ENCODE results near the gene UBE2E2. TPM values are rescaled to one million over a fixed set of nuclear protein-coding genes. Genes with fewer than 3 reads are reported as not detected.
"Not testable (repeated sequence)": the region's sequence is repeated elsewhere in the genome, so short reads cannot be mapped to it uniquely, and the experiment has no call there.

UBE2E2 gene
- total RNA-seq, 1 experiment from 2014 or later = 17.5 TPM

DNA sequence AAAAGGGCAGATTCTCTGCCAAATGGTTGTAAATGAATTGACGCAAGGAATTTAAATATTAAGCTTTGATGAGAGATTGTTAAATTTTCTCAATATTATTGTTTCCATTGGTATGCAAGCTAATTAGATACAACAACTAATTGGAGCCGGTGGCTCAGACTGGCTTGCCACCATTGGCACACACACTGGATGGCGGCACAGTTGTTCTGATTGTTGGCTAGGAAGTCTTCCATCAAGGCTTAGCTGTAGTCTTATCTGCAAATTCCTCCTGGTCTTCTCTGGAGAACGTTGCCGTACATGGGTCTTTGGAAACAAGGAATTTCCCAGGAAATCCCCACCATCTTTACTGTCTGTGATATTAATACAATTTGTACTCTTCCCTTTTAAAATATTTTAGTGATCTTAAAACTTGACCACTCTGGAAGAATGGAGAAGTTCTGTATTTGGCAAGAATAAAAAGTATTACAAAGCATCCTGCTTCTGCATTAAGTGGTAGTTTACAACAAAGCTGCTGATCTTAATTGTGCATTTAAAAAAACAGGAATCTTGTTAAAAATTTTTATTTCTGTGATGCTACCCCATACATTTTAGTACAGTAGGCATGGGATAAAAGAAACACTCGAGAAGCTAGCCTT is 126.5 kb downstream of the UBE2E2 start:
- DNase-seq (ENCODE audit: low read depth) = no peak

DNA sequence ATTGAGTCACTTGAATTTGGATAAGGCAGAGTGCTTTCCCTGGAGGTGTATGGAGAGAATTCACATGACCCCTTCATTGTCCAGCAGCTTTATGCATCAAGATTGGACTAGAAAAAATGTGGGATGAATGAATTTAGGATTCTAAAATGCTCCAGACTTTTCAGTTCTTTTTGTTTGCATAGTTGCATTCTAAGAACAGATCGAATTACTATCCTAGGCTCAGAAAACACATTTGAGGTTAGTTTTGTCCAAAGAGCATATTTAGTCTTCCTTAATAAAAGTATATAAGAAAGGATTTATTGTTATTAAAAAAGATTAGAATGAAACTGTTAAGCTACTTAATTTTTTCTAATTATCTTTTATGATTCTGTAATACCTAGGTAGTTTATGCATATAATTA is 127.4 kb downstream of the UBE2E2 start:
- no peak for DNase-seq (ENCODE audit: low read depth)

DNA sequence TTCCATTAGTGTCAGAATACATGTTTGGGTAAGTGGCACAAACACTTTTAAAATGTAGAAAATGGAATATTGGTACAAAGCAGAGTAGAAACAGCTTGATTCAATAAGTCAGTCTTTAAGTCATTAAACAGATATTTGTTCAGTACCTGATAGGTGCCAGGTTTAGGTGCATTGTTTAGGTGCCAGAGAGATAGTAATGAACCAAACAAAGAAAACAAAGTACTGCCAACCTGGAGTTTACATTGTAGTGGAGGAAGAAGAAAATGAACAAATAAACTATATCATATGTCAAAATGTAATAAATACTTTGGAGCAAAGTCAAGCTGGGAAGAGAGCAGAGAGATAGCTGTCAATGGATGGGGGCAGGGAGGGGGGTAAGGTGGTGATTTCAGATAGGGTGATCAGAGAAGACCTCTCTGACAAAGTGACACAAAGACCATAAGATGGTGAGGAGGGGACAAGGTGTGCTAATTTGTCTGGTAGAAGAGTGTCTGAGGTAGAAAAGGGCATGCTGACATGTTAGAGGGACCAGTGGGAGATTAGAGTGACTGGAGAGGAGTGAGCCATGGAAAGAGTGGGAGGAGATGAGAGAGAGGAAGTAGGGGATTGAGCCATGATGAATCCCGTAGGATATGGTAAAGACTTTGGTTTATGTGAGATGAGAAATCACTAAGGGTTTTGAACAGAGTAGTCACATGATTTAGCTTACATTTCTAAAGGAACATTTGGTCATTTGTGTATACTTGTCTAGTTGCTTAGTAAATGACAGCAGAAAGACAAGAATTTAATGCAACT is 128.2 kb downstream of the UBE2E2 start:
- DNase-seq (ENCODE audit: low read depth) = no peak

DNA sequence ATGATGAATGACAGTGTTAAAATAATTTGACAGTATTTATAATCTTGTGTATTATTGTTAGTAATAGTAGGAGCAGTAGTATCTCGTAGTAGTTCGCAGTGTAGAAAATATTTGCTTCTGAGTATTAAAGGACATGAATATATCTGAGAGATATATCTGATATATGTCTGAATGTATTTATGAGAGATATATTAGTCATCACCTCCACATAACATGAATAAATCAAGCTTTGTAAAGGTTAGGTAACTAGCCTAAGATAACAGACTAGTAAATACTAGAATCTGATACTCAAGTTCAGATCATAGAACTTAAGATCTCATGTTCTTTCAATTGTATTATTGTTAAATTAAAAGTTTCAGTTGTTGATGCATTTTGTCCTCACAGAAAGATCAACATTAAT is 130.5 kb downstream of the UBE2E2 start:
- DNase-seq (ENCODE audit: low read depth) = no peak

DNA sequence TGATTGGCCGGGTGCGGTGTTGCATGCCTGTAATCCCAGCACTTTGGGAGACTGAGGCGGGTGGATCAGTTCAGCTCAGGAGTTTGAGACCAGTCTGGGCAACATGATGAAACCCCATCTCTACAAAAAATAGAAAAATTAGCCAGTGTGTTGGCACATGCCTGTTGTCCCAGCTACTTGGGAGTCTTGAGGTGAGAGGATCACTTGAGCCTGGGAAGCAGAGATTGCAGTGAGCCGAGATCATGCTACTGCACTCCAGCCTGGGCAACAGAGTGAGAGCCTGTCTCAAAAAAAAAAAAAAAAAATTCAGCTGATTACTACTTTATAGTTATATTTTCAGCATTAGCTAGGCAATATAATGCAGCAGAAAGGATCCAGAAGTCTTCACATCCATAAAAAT is 133.7 kb downstream of the UBE2E2 start:
- DNase-seq (ENCODE audit: low read depth) = not testable (repeated sequence)

DNA sequence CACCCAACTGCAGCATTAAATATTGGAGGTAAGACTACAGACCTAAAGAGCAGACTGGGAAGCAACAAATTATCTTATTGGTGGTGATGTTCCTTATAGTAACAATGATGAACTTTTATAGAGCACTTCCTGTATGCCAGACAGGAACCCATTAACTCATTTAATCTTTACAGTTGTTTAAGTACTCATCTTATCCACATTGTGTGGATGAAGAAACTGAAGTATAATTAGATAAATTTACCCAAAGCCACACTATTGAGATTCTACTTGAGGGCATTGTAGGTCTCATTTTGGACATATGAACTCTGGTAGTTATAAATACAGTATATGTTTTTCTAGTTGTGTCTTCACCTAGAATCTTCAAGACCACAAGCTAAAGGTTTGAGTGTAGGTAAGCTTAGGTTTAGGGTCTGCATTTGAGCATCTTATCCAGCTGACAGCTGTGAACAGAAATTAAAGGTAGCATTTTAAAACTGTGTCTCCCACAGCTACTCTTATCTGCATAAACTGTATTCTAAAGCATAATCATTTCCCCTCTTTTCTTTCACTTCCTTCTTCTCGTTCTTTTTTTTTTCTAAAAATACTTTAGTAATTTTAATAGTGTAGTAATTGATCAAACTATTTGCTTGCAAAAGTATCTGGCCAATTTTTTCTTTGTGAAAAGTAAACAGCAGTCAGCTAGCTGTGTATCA is 138.2 kb downstream of the UBE2E2 start:
- no peak for DNase-seq (ENCODE audit: low read depth)

DNA sequence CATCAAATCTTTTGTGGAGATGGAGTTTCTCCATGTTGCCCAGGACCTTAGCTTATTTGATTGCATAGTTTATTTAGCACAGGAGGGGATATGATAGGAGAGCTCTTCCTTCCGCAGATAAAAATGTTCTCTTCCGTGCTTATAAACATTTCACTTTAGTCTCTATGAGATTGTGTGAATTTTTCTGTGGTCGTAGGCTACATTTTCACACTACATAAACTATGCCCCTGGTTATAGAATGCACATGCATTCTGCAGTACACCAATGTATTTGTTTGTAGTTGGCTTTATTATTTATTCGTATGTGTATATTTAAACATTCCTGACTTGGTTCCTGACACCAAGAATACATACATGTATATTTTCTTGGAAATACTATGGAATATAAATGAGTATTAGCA is 139.2 kb downstream of the UBE2E2 start:
- DNase-seq (ENCODE audit: low read depth) = no peak

DNA sequence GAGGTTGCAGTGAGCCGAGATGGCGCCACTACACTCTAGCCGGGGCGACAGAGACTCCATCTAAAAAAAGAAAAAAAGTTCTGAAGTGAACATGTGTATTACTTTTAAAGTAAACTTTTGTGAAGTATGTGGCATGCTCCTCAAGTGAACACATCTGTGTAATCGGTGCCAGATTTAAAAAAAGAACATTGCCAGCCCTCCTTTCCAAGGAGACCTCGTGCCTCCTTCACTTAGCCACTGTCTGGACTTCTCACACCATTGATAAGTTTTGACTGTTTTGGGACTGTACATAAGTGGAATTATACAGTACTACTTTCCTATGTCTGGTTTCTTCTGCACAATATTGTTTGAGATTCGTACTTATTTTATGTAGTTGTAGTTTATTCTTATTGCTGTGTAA is 140.4 kb downstream of the UBE2E2 start:
- no peak for DNase-seq (ENCODE audit: low read depth)

DNA sequence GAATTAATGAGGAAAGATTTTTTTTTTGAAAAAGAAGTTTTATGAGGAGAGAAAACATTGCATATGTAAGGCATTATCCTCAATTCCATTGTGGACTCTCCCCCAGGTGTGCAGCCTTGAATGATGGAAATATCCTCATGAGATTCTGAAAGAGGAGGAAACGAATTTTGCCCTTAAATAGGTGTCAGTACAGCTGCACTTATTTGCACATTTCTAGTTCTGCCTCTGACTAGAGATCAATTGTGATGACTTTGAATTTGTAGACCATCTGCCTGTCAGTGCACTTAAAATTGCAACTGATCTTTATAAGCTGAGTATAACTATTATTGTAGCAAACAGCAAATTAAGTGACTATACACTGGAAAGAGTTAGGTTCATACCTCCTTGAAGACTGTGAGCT is 141.8 kb downstream of the UBE2E2 start:
- DNase-seq (ENCODE audit: low read depth) = no peak

DNA sequence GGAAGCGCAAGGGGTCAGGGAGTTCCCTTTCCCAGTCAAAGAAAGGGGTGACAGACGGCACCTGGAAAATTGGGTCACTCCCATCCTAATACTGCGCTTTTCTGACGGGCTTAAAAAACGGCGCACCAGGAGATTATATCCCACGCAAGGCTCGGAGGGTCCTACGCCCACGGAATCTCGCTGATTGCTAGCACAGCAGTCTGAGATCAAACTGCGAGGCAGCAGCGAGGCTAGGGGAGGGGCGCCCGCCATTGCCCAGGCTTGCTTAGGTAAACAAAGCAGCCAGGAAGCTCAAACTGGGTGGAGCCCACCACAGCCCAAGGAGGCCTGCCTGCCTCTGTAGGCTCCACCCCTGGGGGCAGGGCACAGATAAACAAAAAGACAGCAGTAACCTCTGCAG is 146.3 kb downstream of the UBE2E2 start:
- not testable (repeated sequence) for DNase-seq (ENCODE audit: low read depth)

DNA sequence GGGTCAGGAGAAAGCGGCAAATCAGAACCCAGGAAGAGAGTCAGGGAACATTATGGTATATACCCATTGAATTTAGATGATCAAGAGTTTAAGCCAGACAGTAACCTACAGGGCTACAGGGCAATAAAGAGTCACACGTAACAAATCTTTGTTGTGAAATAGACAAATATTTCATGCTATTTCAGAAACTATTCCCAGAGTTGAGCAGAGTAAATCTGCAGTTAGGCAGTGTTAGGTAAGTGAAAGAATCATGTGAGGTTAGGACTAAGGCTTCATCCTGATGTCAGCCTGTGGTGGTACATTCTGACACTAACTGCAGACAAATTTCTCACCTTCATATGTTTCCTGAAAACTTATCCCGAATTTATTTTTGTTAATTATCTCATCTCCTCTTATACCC is 153.0 kb downstream of the UBE2E2 start:
- no peak for DNase-seq (ENCODE audit: low read depth)

DNA sequence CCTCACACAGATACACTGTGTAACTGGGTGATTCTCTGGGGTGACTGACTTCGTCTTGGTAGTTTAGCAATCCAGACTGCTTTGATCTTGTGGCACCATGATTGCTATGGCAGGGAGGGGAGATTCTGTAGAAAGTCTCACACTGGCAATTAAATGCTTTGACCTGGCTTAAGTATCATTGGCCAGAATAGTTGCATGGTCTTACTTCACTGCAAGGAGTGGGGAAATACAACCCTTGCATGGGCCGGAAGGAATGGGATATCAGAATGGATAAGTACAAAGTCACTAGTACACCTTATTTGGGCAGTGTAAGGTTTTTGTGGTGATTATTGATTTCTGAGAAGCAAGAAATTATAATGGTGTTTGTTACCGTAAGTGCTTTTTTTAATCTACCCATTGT is 153.8 kb downstream of the UBE2E2 start:
- DNase-seq (ENCODE audit: low read depth) = no peak

DNA sequence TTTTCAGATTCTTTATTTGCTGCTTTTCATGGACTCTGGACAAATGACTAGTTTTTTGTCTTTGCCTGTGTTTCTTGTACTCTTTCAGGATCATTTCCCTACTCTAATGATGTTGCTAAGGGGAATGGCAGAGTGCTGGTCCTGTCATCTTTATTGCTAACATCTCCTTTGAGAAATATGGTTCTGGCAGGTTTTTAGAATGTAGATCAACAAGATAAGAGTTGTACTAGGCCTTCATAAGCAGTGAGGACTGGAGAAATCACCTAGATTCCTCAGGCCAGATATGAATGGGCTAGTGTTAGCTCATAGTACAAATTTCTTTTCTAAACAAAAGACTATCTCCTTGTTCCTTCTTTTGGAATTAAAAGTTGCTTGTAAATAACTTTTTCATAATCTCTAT is 156.0 kb downstream of the UBE2E2 start:
- DNase-seq (ENCODE audit: low read depth) = no peak

DNA sequence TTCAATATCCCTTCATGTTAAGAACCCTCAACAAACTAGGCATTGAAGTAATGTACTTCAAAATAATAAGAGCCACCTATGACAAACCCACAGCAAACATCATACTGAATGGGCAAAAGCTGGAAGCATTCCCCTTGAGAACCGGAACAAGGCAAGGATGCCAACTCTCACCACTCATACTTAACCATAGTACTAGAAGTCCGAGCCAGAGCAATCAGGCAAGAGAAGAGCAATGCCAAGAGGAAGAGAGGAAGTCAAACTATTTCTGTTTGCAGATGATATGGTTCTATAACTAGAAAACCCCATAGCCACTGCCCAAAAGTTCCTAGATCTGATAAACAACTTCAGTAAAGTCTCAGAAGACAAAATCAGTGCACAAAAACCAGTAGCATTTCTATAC is 161.9 kb downstream of the UBE2E2 start:
- peak; percentile 5 for DNase-seq (ENCODE audit: low read depth)

DNA sequence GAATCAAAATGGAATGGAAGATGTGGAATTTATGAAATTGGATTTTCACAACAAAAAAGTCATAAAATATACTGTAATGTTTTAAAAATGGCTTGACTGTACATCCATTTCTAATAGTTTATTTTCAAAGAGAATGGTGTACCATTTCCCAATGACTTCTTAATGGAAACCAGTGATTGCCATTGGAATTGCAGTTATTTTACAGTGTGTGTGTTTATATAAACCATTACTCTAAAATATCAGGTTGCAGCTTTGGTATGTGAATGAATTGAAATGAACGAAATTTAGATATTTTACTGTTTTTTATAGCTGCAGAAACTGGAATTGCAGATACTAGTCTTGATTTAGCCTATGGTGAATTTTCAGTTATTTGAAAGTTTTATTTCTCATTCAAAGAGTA is 165.6 kb downstream of the UBE2E2 start:
- no peak for DNase-seq (ENCODE audit: low read depth)

DNA sequence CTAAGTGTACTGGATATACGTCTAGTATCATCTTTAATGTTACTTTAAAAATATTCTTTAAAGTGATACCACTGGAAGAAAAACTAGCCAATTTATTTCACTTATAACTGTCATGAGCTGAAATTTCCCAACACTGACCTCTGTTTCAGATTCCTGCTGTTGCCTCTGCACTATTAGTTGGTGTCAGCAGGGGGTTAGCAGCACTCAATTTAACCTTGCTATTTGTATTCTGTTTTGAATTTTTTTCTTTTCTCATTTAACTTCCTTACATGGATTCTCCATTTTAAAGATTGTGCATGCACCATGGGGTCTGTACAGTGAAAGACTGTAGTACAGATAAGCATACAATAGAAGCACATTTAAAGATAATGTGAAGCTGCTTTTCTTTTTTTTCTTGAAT is 169.2 kb downstream of the UBE2E2 start:
- DNase-seq (ENCODE audit: low read depth) = no peak

DNA sequence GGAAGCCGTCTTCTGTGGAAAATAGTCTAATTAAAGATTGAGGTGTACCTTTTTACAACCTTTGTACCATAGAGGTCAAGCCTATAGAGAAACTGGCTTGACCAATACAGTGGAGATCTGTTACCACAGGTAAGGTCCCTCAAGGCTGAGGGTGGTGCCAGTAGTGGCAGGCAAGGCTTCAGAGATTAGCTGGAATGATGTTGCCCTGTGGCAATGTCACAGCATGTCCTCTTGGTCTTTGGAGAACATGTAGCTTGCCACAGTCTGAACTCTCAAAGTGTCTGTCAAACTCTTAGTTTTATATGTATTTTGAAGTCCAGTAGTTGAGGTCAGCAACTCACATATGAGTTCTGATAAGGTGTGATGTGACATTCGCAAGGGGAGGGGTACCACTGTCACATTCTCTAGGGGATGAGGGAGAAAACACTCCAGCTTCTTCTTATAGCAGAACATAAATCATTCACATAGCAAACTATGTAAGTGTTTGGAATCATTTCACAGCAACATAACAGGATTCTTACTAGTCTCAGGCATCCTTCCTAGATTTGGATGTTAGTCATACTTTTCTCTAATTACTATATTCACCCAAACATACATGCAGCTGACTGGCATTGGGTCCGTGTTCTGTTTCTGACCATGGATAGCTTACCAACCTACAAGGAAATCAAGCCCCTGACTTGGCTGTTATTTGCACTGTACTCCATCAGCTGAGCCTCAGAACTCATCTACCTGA is 173.6 kb downstream of the UBE2E2 start:
- DNase-seq (ENCODE audit: low read depth) = no peak

DNA sequence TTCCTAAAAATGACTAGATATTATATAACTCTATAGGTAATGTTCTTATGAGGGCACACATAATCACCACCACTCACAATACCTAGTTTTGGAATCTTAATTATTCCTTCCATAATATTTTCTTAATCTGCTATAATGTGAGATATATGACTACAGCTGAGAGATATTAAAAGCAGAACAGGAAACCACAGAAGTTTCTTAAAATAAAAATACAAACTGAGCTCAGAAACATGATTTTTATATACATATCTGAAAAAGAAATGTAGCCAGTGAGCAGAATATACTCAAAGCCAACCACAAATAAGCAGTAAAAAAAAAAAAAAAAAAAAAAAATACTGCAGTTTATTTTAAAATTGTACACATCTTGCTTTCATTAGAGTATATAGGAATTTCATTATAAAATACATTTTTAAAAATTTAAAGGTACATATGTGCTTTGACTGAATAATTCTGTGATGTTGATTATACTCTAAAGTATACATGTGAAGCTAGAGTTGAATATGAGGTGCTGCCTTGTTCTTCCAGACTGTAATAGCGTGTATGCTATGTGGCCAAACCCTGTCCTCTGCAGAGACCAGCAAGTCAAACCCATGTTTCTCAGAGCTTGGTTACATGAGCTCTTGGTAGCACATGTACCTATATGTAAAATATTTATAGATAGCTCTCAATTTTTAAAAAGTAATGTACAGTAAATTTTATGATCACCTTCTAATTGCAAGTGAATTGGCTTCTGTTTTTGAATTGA is 175.0 kb downstream of the UBE2E2 start:
- DNase-seq (ENCODE audit: low read depth) = no peak

DNA sequence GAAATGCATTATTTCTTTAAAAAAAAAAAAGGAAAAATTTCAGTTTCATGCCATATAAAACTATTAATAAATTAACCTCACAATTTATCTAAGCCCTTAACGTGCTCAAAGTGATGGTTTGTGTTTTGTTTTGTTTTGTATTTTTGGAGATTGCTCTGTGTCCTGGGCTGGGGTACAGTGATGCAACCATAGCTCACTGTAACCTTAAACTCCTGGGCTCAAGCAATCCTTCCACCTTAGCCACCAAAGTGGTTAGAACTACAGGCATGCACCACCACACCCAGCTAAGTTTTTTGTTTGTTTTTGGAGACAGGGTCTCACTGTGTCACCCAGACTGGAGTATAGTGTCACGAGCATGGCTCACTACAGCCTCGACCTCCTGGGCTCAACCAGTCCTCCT is 180.7 kb downstream of the UBE2E2 start:
- no peak for DNase-seq (ENCODE audit: low read depth)

DNA sequence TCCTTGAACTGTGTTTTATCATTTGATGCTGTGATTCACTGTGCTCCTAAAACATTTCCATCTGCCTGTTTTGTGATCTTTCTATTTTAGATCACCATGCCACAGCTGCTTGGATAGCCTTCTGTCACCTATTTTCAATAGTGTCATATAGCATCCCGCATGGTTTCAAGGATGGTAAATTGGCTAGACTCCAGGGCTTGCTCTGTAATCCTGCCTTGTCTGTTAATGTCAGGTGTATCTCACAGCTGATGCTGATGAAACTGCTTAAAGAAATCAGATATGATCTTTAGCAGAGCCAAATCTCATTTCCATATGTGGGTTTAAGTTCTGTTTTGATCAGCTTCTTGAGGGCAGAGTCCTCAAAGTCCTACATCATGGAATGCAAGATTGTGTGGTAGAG is 182.2 kb downstream of the UBE2E2 start:
- DNase-seq (ENCODE audit: low read depth) = no peak

DNA sequence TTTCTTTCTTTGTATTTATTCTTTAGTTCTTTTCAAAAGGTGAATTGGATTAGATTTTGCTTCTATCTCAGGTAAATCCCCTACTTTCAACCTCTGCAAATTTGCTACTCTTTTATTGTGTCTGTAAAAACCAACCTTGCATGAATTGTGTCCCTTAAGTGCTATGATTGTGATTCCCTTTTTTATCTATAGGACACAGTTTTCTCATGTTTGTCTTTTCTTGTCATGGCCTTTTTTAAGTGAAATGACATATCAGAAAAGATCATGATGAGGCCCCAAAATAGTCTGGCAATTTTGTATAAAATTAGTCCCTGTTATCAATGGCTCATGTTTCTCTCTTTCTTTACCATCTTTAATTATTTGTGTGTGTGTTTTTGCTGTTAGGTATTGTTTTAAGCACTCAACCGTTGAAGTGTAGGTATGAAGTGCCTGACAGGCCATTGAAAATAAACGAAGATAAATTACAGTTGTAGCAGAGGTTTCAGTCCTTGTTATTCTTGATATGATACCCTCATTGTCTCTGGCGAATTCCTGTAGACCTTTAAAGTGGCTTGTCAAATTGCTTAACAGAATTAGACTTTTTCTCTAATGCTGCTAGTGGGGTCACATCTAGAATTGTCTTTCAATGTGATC is 184.3 kb downstream of the UBE2E2 start:
- no peak for DNase-seq (ENCODE audit: low read depth)
